Activated B cell treated with CpG ODN at 0.5 μM for 24 hours (primary cell): ENCODE measurements around the gene ZNF670. TPM values are rescaled to one million over a fixed set of nuclear protein-coding genes. Genes with fewer than 3 reads are reported as not detected.
"Not testable (repeated sequence)": the region's sequence is repeated elsewhere in the genome, so short reads cannot be mapped to it uniquely, and the experiment has no call there.

Experiments
- ATAC-seq: fragments of 200-7000 bp; cut with Tn5 transposase; one replicate; pipeline ENCODE4 v1.10.0; 2021; ENCODE audit warnings: low read depth, mild to moderate bottlenecking, moderate library complexity
- CTCF ChIA-PET: fragments of 350-600 bp; sonication (Branson Sonifier 250); formaldehyde crosslinking; loops from one replicate; lab custom pipeline; 2021; ENCODE audit warnings: antibody characterized with exemption; lab: Charles Lee
- POLR2A ChIA-PET: fragments of 350-600 bp; sonication (Branson Sonifier 250); formaldehyde crosslinking; loops from one replicate; lab custom pipeline; 2021; ENCODE audit warnings: antibody characterized with exemption; lab: Charles Lee
- DNase-seq: peaks from one replicate; pipeline ENCODE4 v3.0.0; 2022
- H3K27ac Mint-ChIP-seq: one replicate; pipeline ENCODE4 v1.8.0; 2020; ENCODE audit warnings: mixed read lengths
- H3K27me3 Mint-ChIP-seq: one replicate; pipeline ENCODE4 v1.8.0; 2021; ENCODE audit warnings: mixed read lengths
- H3K36me3 Mint-ChIP-seq: one replicate; pipeline ENCODE4 v1.8.0; 2021; ENCODE audit warnings: low read depth, mixed read lengths
- H3K4me1 Mint-ChIP-seq: one replicate; pipeline ENCODE4 v1.8.0; 2021; ENCODE audit warnings: mixed read lengths
- H3K4me3 Mint-ChIP-seq: one replicate; pipeline ENCODE4 v1.8.0; 2020; ENCODE audit warnings: mild to moderate bottlenecking, mixed read lengths
- H3K9me3 Mint-ChIP-seq: one replicate; pipeline ENCODE4 v1.8.0; 2020; ENCODE audit warnings: mixed read lengths
- CTCF ChIP-seq: fragments of 200-600 bp; IDR thresholded peaks from one replicate; pipeline ENCODE4 v1.8.0; 2022; ENCODE audit warnings: antibody characterized with exemption, mild to moderate bottlenecking
- intact Hi-C: fragments of 100-400 bp; cut with micrococcal nuclease; formaldehyde crosslinking; loops from one replicate; pipeline ENCODE4 v1.15.1; 2024
- total RNA-seq: library from RNA; stranded (reverse); gene quantifications from 2 replicates; pipeline ENCODE4 v1.2.3, GENCODE V29; 2022

ZNF670 gene
- total RNA-seq, 1 donor from 2014 or later, result 6.2 TPM

GRCh38 chr1:247047260-247047659, 31.4 kb downstream of the ZNF670 start:
- H3K27me3 Mint-ChIP-seq, result no peaks in the 10 kb centered on the region
- DNase-seq, result no peak
- H3K36me3 Mint-ChIP-seq, result peaks cover 57% of the 10 kb centered on the region
- CTCF ChIA-PET, result no interaction called here
- H3K4me3 Mint-ChIP-seq, result no peak overlapping the region
- intact Hi-C loops, result no loop called here
- H3K4me1 Mint-ChIP-seq, result no peaks in the 10 kb centered on the region
- H3K27ac Mint-ChIP-seq, result no peak overlapping the region
- peaks cover 57% of the 10 kb centered on the region for H3K9me3 Mint-ChIP-seq
- POLR2A ChIA-PET, result no interaction called here
- ATAC-seq, result no peak
- no peak for TF ChIP-seq CTCF

GRCh38 chr1:247043406-247043805, 35.2 kb downstream of the ZNF670 start:
- Mint-ChIP-seq H3K9me3 (peaks cover 53% of the 10 kb centered on the region), H3K4me1 (no peaks in the 10 kb centered on the region), H3K36me3 (peaks cover 73% of the 10 kb centered on the region), H3K27ac (no peak overlapping the region), H3K4me3 (no peak overlapping the region), H3K27me3 (no peaks in the 10 kb centered on the region)
- no peak for TF ChIP-seq CTCF
- POLR2A ChIA-PET, result no interaction called here
- DNase-seq (no peak), ATAC-seq (no peak)
- intact Hi-C loops, result no loop called here
- CTCF ChIA-PET, result no interaction called here

- H3K27ac Mint-ChIP-seq, result no peak overlapping the region
- no peaks in the 10 kb centered on the region for H3K4me1 Mint-ChIP-seq
- peaks cover 49% of the 10 kb centered on the region for H3K9me3 Mint-ChIP-seq
- intact Hi-C loops, result no loop called here
- ChIA-PET CTCF (no interaction called here), POLR2A (no interaction called here)
- TF ChIP-seq CTCF, result no peak
- H3K4me3 Mint-ChIP-seq, result no peak overlapping the region
- no peaks in the 10 kb centered on the region for H3K27me3 Mint-ChIP-seq
- no peak for ATAC-seq
- H3K36me3 Mint-ChIP-seq, result peaks cover 84% of the 10 kb centered on the region
- DNase-seq, result no peak
Measured at GRCh38 chr1:247037511-247038320, 40.9 kb downstream of the ZNF670 start.

GRCh38 chr1:247032306-247032705, 46.3 kb downstream of the ZNF670 start:
- DNase-seq, H3K4me3 Mint-ChIP-seq, H3K4me1 Mint-ChIP-seq, H3K27me3 Mint-ChIP-seq, intact Hi-C loops, H3K27ac Mint-ChIP-seq, CTCF ChIA-PET, POLR2A ChIA-PET, ATAC-seq: not testable (repeated sequence)
- H3K36me3 Mint-ChIP-seq, result peaks cover 39% of the 10 kb centered on the region
- H3K9me3 Mint-ChIP-seq, result peaks cover 39% of the 10 kb centered on the region

Other genes starting within 250 kb of the ZNF670 start
- gene AHCTF1, start 146.9 kb downstream of the ZNF670 start, total RNA-seq, result 25.3 and 31.3 TPM in 2 replicates
- 0.07 and 0.83 TPM in 2 replicates for gene ZNF695, start 70.8 kb downstream of the ZNF670 start, total RNA-seq
- 17.5 and 18.0 TPM in 2 replicates for gene ZNF669, start 25.5 kb upstream of the ZNF670 start, total RNA-seq
- gene ZNF124, start 93.2 kb upstream of the ZNF670 start, total RNA-seq, result 33.7 and 39.1 TPM in 2 replicates
- not detected in 2 replicates for gene VN1R5, start 177.3 kb upstream of the ZNF670 start, total RNA-seq